Spleen (tissue), 7 donors: ENCODE results near the gene ZDHHC11B.

ENCODE experiments used
- POLR2AphosphoS5 ChIP-seq, 3 donors: sonication (generic); formaldehyde crosslinking; IDR thresholded peaks; one replicate each; pipeline ENCODE4 v1.5.1; 2017; ENCODE audit warnings: antibody characterized with exemption in 3 of 3
- TF ChIP-seq, protein P1 (sequence below), 11 experiments: fragments of 200-600 bp in 7 of 11; fragments of 450-650 bp in 4 of 11; sonication (generic) in 4 of 11; IDR thresholded peaks in 8 of 11; conservative IDR thresholded peaks in 3 of 11; 1 replicate in 7 of 11; 2 replicates in 4 of 11; pipeline versions ENCODE4 v1.4.0 to v1.8.0; 2016 to 2021; ENCODE audit warnings: antibody characterized with exemption in 11 of 11, inconsistent platforms in 4 of 11, mild to moderate bottlenecking in 1 of 11
- donor health status: DM: no; HTN: no; CAD: no; lungs with moderate emphysema.
- donor health status: DM: no; HTN: no; CAD: no.
- donor health status: DM: no; HTN: no; CAD: no.

DNA sequence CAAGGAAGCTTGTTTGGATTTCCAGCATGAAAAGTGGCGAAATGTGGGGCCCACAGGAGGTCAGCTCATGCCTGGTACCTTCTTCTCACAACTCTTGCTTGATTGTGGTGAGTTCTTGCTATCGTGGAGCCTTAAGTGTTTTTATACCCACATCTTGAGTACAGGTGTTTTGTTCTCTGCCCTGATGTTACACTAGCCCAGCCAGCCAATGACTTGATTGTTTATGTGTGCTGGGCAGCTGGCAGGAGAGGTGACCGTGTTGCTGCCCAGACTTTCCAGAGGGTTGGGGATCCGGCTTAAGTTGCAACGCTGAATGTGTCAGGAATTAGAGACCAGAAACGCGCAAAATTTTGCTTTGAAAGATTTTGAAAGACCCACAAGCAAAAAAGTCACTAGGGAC, 67.4 kb downstream of the ZDHHC11B start:
- TF ChIP-seq, protein P1, sequence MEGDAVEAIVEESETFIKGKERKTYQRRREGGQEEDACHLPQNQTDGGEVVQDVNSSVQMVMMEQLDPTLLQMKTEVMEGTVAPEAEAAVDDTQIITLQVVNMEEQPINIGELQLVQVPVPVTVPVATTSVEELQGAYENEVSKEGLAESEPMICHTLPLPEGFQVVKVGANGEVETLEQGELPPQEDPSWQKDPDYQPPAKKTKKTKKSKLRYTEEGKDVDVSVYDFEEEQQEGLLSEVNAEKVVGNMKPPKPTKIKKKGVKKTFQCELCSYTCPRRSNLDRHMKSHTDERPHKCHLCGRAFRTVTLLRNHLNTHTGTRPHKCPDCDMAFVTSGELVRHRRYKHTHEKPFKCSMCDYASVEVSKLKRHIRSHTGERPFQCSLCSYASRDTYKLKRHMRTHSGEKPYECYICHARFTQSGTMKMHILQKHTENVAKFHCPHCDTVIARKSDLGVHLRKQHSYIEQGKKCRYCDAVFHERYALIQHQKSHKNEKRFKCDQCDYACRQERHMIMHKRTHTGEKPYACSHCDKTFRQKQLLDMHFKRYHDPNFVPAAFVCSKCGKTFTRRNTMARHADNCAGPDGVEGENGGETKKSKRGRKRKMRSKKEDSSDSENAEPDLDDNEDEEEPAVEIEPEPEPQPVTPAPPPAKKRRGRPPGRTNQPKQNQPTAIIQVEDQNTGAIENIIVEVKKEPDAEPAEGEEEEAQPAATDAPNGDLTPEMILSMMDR (IDR thresholded peaks at IDR 0.05 in 8 of 11, conservative IDR thresholded peaks at IDR 0.05 in 3 of 11), result no peak
- no peak for TF ChIP-seq POLR2AphosphoS5 (IDR thresholded peaks at IDR 0.05)
